Fibroblast of mammary gland (primary cell): Measurements from ENCODE around the gene RNF4.
"Not testable (repeated sequence)": the region's sequence is repeated elsewhere in the genome, so short reads cannot be mapped to it uniquely, and the experiment has no call there.

Experiments
- DNase-seq: peaks from one replicate; pipeline ENCODE4 v3.0.0-alpha.2; 2010; ENCODE audit warnings: low read depth
- H3K4me3 ChIP-seq: 2 replicates; pipeline ENCODE4 v1.5.1; 2011; ENCODE audit warnings: low read depth, mild to moderate bottlenecking, low read length, moderate library complexity; ENCODE audit not compliant: control insufficient read depth
- CTCF ChIP-seq: conservative IDR thresholded peaks from 2 replicates; pipeline ENCODE4 v1.5.1; 2011; ENCODE audit warnings: low read depth, low read length, inconsistent platforms; ENCODE audit not compliant: control insufficient read depth, insufficient read depth

Gene RNF4

GRCh38 chr4:2425386-2426068 lies 43.4 kb upstream of the RNF4 start:
- H3K4me3 ChIP-seq = no peak overlapping the region
- no peak for TF ChIP-seq CTCF

DNA sequence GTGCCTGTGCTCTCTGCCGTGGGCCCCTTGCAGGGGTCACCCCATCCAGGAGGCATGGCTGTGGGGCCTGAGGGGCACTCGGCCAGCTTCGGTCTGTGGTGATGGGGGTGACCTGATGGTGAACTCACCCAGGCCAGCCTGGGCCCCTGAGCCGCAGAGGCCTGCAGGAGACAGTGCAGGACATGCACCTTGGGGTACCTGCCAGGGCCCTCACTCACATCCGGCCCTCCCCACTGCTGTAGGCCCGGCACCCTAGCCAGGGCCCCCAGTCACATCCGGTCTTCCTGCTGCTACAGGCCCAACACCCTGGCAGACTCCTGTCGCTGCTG lies 42.9 kb upstream of the RNF4 start:
- no peak for DNase-seq
- no peak for TF ChIP-seq CTCF
- no peak overlapping the region for H3K4me3 ChIP-seq

More at GRCh38 chr4:2425386-2426068, 43.4 kb upstream of the RNF4 start:
- no peak for DNase-seq

GRCh38 chr4:2426711-2427275 lies 42.1 kb upstream of the RNF4 start:
- TF ChIP-seq CTCF = no peak
- H3K4me3 ChIP-seq = no peak overlapping the region
- no peak for DNase-seq

GRCh38 chr4:2427383-2428334 lies 41.2 kb upstream of the RNF4 start:
- no peak for TF ChIP-seq CTCF
- DNase-seq = no peak
- H3K4me3 ChIP-seq = no peak overlapping the region

DNA sequence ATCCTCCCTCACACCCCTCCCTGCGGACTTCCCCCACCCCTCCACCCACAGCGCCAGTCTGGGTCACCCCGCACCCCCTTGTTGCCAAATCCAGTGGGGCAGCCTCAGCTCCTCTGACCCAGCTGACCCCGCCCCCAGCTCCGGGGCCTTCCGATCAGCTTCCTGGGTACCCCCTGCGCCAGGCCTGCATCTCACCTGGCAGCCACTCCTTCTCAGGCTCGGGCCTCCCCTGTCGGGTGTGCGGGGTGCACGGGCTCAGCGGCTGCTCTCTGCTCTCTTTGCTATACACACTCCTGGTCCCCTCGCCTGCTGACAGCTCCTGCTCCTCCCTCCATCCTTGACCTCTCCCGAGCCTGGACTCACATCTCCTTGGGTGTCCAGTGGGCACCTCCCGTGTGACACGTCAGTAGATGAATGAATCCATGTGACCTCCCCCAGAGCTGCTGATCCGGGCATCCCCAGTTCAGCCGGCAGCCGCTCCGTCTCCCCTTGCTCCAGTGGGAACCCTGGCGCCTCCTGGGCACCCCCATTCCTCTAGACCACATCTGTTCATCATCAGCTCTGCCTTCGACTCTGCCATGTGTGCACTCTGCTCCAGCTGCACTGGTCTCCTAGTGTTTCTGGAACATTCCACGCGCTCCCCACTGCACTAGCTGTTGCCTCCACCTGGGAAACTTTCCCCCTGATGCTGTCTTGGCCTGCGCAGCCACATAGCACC lies 40.3 kb upstream of the RNF4 start:
- no peak for TF ChIP-seq CTCF
- no peak for DNase-seq
- H3K4me3 ChIP-seq = no peak overlapping the region

DNA sequence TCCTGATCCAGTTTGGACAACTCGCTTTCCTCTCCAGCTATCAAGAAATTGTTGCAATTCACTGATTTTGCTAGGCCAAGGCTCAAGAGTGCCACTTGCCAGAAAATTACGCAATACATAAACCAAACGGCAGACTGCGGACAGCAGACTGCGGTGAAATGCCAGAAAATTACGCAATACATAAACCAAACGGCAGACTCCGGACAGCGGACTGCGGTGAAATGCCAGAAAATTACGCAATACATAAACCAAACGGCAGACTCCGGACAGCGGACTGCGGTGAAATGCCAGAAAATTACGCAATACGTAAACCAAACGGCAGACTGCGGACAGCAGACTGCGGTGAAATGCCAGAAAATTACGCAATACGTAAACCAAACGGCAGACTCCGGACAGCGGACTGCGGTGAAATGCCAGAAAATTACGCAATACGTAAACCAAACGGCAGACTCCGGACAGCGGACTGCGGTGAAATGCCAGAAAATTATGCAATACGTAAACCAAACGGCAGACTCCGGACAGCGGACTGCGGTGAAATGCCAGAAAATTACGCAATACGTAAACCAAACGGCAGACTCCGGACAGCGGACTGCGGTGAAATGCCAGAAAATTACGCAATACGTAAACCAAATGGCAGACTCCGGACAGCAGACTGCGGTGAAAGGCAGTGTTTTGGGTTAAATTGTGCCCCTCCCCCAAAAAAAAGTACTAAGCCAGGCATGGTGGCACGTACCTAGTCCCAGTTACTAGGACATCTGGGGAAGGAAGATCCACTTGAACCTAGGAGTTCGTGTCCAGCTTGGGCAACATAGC lies 38.8 kb upstream of the RNF4 start:
- peak; percentile 87 for DNase-seq

More for the DNA sequence above, 38.8 kb upstream of the RNF4 start:
- H3K4me3 ChIP-seq = not testable (repeated sequence)
